CD4-positive, alpha-beta memory T cell (primary cell): ENCODE measurements around the gene GABPB2. TPM values are rescaled to one million over a fixed set of nuclear protein-coding genes. Genes with fewer than 3 reads are reported as not detected.

Experiments
- CTCF ChIA-PET: fragments of 350-600 bp; sonication (Branson Sonifier 250); formaldehyde crosslinking; loops from one replicate; lab custom pipeline; 2021; ENCODE audit warnings: inconsistent platforms; ENCODE audit not compliant: partially characterized antibody; lab: Charles Lee
- POLR2A ChIA-PET: fragments of 350-600 bp; sonication (Branson Sonifier 250); formaldehyde crosslinking; loops from one replicate; lab custom pipeline; 2021; ENCODE audit not compliant: partially characterized antibody; lab: Charles Lee
- DNase-seq, 5 donors: peaks; one replicate each; pipeline versions ENCODE4 v3.0.0 to v3.0.0-alpha.2; 2020 to 2022; ENCODE audit warnings: mixed read lengths in 1 of 5
- H3K27ac ChIP-seq: one replicate; pipeline ENCODE4 v1.7.0; 2013; ENCODE audit warnings: low read depth, low read length
- H3K27me3 ChIP-seq: 2 replicates; pipeline ENCODE4 v1.7.0; 2013; ENCODE audit warnings: mild to moderate bottlenecking, low read length, moderate library complexity; ENCODE audit not compliant: insufficient read depth
- H3K36me3 ChIP-seq: 2 replicates; pipeline ENCODE4 v1.7.0; 2013; ENCODE audit warnings: mild to moderate bottlenecking, low read length, moderate library complexity; ENCODE audit not compliant: insufficient read depth
- H3K4me1 ChIP-seq: 2 replicates; pipeline ENCODE4 v1.7.0; 2013; ENCODE audit warnings: mild to moderate bottlenecking, low read length, moderate library complexity; ENCODE audit not compliant: insufficient read depth
- H3K4me3 ChIP-seq, 2 donors: one replicate each; pipeline ENCODE4 v1.7.0; 2013; ENCODE audit warnings: low read length in 2 of 2, mild to moderate bottlenecking in 1 of 2
- H3K9me3 ChIP-seq, 2 donors: one replicate each; pipeline ENCODE4 v1.7.0; 2013; ENCODE audit warnings: low read length in 2 of 2, control low read depth in 1 of 2; ENCODE audit not compliant: control insufficient read depth in 1 of 2
- H3K27ac Mint-ChIP-seq, 7 donors: one replicate each; pipeline ENCODE4 v1.8.0; 2020 to 2021; ENCODE audit warnings: mixed read lengths in 7 of 7, mild to moderate bottlenecking in 6 of 7, inconsistent platforms in 3 of 7, moderate library complexity in 3 of 7
- H3K27me3 Mint-ChIP-seq, 2 donors: one replicate each; pipeline ENCODE4 v1.8.0; 2020 to 2021; ENCODE audit warnings: mixed read lengths in 2 of 2
- H3K36me3 Mint-ChIP-seq, 2 donors: one replicate each; pipeline ENCODE4 v1.8.0; 2020 to 2021; ENCODE audit warnings: mixed read lengths in 2 of 2, inconsistent platforms in 1 of 2, mild to moderate bottlenecking in 1 of 2
- H3K4me1 Mint-ChIP-seq, 4 donors: one replicate each; pipeline ENCODE4 v1.8.0; 2020 to 2021; ENCODE audit warnings: mixed read lengths in 4 of 4, mild to moderate bottlenecking in 1 of 4
- H3K4me3 Mint-ChIP-seq, 8 donors: one replicate each; pipeline ENCODE4 v1.8.0; 2020 to 2021; ENCODE audit warnings: mixed read lengths in 8 of 8, mild to moderate bottlenecking in 7 of 8, moderate library complexity in 6 of 8, inconsistent platforms in 3 of 8
- H3K9me3 Mint-ChIP-seq, 8 donors: one replicate each; pipeline ENCODE4 v1.8.0; 2020 to 2021; ENCODE audit warnings: mixed read lengths in 8 of 8, mild to moderate bottlenecking in 5 of 8, inconsistent platforms in 3 of 8, moderate library complexity in 1 of 8
- intact Hi-C: fragments of 100-400 bp; cut with micrococcal nuclease; formaldehyde crosslinking; loops from one replicate; pipeline ENCODE4 v1.15.1; 2023
- polyA plus RNA-seq, 2 donors: library from polyadenylated mRNA; unstranded; fragments of 300-500 nt; fragmentation: Illumina TruSeq; gene quantifications; one replicate each; pipeline ENCODE4 v1.2.3, GENCODE V29; 2021
- total RNA-seq, 2 experiments: library from RNA; stranded (reverse); gene quantifications; one replicate each; pipeline ENCODE4 v1.2.3, GENCODE V29; 2021

GABPB2 gene
- total and polyA plus RNA-seq, 4 experiments from 2014 or later: 4.9 to 42.8 (median 25.5) TPM

DNA sequence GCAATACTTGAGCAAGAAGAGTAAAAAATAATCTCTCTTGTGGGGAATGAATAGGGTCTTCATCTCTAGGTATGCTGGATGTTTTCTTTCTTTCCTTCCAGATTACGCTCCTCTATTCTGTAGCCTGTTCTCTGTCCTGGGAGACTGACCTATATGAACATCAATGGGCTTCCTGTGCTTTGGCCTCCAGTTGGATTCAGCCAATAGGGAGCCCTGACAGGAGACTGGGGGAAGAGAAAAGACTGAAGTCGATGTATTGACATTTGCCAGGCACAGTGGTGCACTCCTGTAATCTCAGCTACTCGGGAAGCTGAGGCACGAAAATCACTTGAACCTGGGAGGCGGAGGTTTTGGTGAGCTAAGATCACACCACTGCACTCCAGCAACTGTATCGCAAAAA is 58.2 kb downstream of the GABPB2 start:
- no peak overlapping the region for H3K27ac ChIP-seq
- no peak overlapping the region for H3K4me3 Mint-ChIP-seq
- DNase-seq: no peak
- H3K36me3 ChIP-seq: no peaks in the 10 kb centered on the region
- peaks cover 3 to 11% of the 10 kb centered on the region in 2 donors for H3K27me3 Mint-ChIP-seq
- H3K4me3 ChIP-seq: no peak overlapping the region
- no peak overlapping the region for H3K27ac Mint-ChIP-seq
- ChIA-PET POLR2A (no interaction called here), CTCF (interaction anchor here (0.6 to 1.0 kb wide), 5 partner anchors 26 to 119 kb away, joined by 3 to 4 read pairs (median 3); partner anchors contain the start of gene VPS72)
- H3K4me1 Mint-ChIP-seq: peaks cover 7 to 21% (median 15%) of the 10 kb centered on the region in 4 donors
- peaks cover 8 to 11% of the 10 kb centered on the region in 2 donors for H3K36me3 Mint-ChIP-seq
- intact Hi-C loops: no loop called here
- peaks cover 14% of the 10 kb centered on the region for H3K4me1 ChIP-seq
- H3K27me3 ChIP-seq: peaks cover 6% of the 10 kb centered on the region
- no peaks in the 10 kb centered on the region for H3K9me3 ChIP-seq
- no peaks in the 10 kb centered on the region for H3K9me3 Mint-ChIP-seq

DNA sequence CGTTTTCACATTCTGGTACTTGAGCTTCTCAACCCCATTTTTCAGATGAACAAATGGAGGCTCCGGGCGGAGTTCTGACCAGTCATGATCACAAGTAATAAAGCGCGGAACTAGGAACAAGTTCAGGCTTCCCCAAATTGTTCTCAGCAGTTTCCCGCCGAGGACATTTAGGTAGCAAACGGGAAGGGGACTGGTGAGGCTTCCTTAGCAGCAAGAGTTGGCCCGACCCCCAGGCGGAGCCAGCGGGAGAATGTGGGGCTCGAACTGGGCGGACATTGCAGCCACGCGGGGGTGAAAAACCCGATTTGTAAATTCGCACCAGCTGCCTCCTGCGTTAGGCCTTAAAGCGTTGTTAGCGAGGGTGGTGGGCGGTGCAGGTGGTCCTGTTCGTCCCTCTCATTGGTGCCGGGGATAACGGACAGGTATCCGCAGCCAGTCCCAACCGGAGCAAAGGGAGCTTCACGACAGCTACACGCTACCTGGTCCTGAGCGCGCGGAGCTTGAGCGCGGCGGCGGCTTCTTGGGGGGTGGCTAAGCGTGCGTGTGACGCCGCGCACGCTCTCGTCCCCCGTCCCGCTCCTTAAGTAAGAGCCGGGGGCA is 60.5 kb downstream of the GABPB2 start:
- Mint-ChIP-seq H3K4me1 (peaks cover 2 to 11% (median 7%) of the 10 kb centered on the region in 4 donors), H3K27ac (peak overlapping the region in 6 of 7 donors; percentile 42 to 80 (median 63)), H3K4me3 (peak overlapping the region; percentile 50 to 85 (median 70)), H3K36me3 (peaks cover 2 to 4% of the 10 kb centered on the region in 2 donors), H3K27me3 (peaks cover 3 to 11% of the 10 kb centered on the region in 2 donors), H3K9me3 (no peaks in the 10 kb centered on the region)
- Histone ChIP-seq H3K27ac (no peak overlapping the region), H3K27me3 (peaks cover 6% of the 10 kb centered on the region), H3K36me3 (no peaks in the 10 kb centered on the region), H3K9me3 (no peaks in the 10 kb centered on the region), H3K4me3 (peak overlapping the region in 1 of 2 donors; percentile 17), H3K4me1 (peaks cover 14% of the 10 kb centered on the region)
- intact Hi-C loops: loop anchor here (2.0 kb wide), 1 partner anchor 16 kb away; the partner anchor contains the start of gene SEMA6C
- DNase-seq: peak; percentile 59 to 85 (median 70)
- ChIA-PET POLR2A (interaction anchor here (0.6 to 1.4 kb wide), 11 partner anchors 15 to 121 kb away, joined by 3 to 8 read pairs (median 3); partner anchors contain the start of genes CDC42SE1, MLLT11, SEMA6C and TNFAIP8L2), CTCF (interaction anchor here (0.7 to 1.9 kb wide), 8 partner anchors 14 to 107 kb away, joined by 3 to 14 read pairs (median 4); partner anchors contain the start of gene TNFAIP8L2)

- Histone ChIP-seq H3K27me3 (peaks cover 6% of the 10 kb centered on the region), H3K36me3 (no peaks in the 10 kb centered on the region), H3K9me3 (no peaks in the 10 kb centered on the region), H3K4me3 (no peak overlapping the region), H3K27ac (no peak overlapping the region), H3K4me1 (peaks cover 14% of the 10 kb centered on the region)
- ChIA-PET CTCF (interaction anchor here (0.7 to 1.9 kb wide), 7 partner anchors 13 to 107 kb away, joined by 3 to 14 read pairs (median 4); partner anchors contain the start of gene TNFAIP8L2), POLR2A (interaction anchor here (0.6 to 1.4 kb wide), 11 partner anchors 15 to 121 kb away, joined by 3 to 8 read pairs (median 3); partner anchors contain the start of genes CDC42SE1, MLLT11, SEMA6C and TNFAIP8L2)
- Mint-ChIP-seq H3K9me3 (no peaks in the 10 kb centered on the region), H3K27me3 (peaks cover 3 to 11% of the 10 kb centered on the region in 2 donors), H3K4me1 (peaks cover 2 to 11% (median 7%) of the 10 kb centered on the region in 4 donors), H3K4me3 (peak overlapping the region in 7 of 8 donors; percentile 50 to 85 (median 74)), H3K27ac (peak overlapping the region in 3 of 7 donors; percentile 41 to 68 (median 58)), H3K36me3 (peaks cover 2 to 9% of the 10 kb centered on the region in 2 donors)
- intact Hi-C loops: loop anchor here (2.0 kb wide), 1 partner anchor 15 kb away; the partner anchor contains the start of gene SEMA6C
- DNase-seq: no peak
These were observed 61.3 kb downstream of the GABPB2 start for GRCh38 chr1:151131701-151132334.

DNA sequence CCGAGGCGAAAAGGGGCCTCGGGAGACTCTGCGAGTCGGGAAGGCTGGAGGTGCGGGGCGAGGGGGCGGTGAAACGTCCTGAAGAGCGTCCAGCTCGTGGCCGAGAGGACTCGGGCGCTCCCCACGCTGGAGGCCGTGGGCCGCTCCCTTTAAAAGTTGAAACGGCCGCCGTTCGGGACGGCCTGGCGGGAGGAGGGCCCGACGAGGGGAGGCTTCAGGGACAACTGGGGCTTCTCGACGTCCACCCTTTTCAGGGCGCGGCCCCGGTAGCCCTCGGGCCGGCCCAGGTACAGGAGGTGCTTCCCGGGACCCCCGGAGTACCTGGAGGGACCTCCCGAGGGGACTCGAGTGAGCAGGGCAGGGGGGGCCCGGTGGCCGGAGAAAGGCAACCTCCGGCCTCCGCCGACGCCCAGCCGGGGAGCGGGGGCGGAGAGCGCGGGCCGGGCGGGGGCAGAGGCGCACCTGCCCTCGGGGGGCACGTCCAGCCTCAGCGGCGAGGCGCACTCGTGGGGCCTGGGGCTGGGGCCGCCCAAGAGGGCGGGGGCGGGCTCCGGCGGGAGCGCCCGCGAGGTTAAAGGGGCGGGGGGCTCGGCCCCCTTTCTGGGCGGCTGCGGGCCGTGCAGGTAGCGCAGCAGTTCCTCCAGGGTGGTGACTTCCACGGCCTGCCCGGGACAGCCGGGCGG is 61.9 kb downstream of the GABPB2 start:
- Histone ChIP-seq H3K4me1 (peaks cover 14% of the 10 kb centered on the region), H3K36me3 (no peaks in the 10 kb centered on the region), H3K9me3 (no peaks in the 10 kb centered on the region), H3K27ac (no peak overlapping the region), H3K4me3 (no peak overlapping the region), H3K27me3 (peaks cover 6% of the 10 kb centered on the region)
- peaks cover 2 to 11% (median 7%) of the 10 kb centered on the region in 4 donors for H3K4me1 Mint-ChIP-seq
- ChIA-PET POLR2A (no interaction called here), CTCF (interaction anchor here (1.7 kb wide), 1 partner anchor 33 kb away, joined by 14 read pairs; no protein-coding TSS in a partner anchor)
- intact Hi-C loops: no loop called here
- H3K36me3 Mint-ChIP-seq: peaks cover 2 to 10% of the 10 kb centered on the region in 2 donors
- no peaks in the 10 kb centered on the region for H3K9me3 Mint-ChIP-seq
- DNase-seq: no peak
- peak overlapping the region in 1 of 8 donors; percentile 30 for H3K4me3 Mint-ChIP-seq
- H3K27ac Mint-ChIP-seq: no peak overlapping the region
- H3K27me3 Mint-ChIP-seq: peaks cover 3 to 11% of the 10 kb centered on the region in 2 donors

GRCh38 chr1:151133018-151133806 is 62.7 kb downstream of the GABPB2 start:
- Histone ChIP-seq H3K9me3 (no peaks in the 10 kb centered on the region), H3K4me3 (no peak overlapping the region), H3K4me1 (peaks cover 14% of the 10 kb centered on the region), H3K36me3 (no peaks in the 10 kb centered on the region), H3K27me3 (peaks cover 6% of the 10 kb centered on the region), H3K27ac (no peak overlapping the region)
- no peak for DNase-seq
- intact Hi-C loops: no loop called here
- Mint-ChIP-seq H3K9me3 (no peaks in the 10 kb centered on the region), H3K27me3 (peaks cover 3 to 11% of the 10 kb centered on the region in 2 donors), H3K4me3 (peak overlapping the region in 1 of 8 donors; percentile 65), H3K27ac (no peak overlapping the region), H3K36me3 (peaks cover 2 to 10% of the 10 kb centered on the region in 2 donors), H3K4me1 (peaks cover 2 to 11% (median 7%) of the 10 kb centered on the region in 4 donors)
- POLR2A ChIA-PET: no interaction called here
- CTCF ChIA-PET: no interaction called here

GRCh38 chr1:151134396-151134795 is 63.8 kb downstream of the GABPB2 start:
- Histone ChIP-seq H3K4me1 (peaks cover 14% of the 10 kb centered on the region), H3K27ac (no peak overlapping the region), H3K36me3 (no peaks in the 10 kb centered on the region), H3K9me3 (no peaks in the 10 kb centered on the region), H3K4me3 (no peak overlapping the region), H3K27me3 (peaks cover 6% of the 10 kb centered on the region)
- H3K4me3 Mint-ChIP-seq: no peak overlapping the region
- peaks cover 3 to 11% of the 10 kb centered on the region in 2 donors for H3K27me3 Mint-ChIP-seq
- peaks cover 0 to 10% of the 10 kb centered on the region in 2 donors for H3K36me3 Mint-ChIP-seq
- H3K9me3 Mint-ChIP-seq: no peaks in the 10 kb centered on the region
- intact Hi-C loops: no loop called here
- no peak overlapping the region for H3K27ac Mint-ChIP-seq
- ChIA-PET CTCF (interaction anchor here (1.2 kb wide), 1 partner anchor 9 kb away, joined by 4 read pairs; no protein-coding TSS in a partner anchor), POLR2A (interaction anchor here (1.5 kb wide), 1 partner anchor 23 kb away, joined by 5 read pairs; no protein-coding TSS in a partner anchor)
- DNase-seq: no peak
- peaks cover 2 to 11% (median 7%) of the 10 kb centered on the region in 4 donors for H3K4me1 Mint-ChIP-seq
